HG03575 (cell line): ENCODE results near the gene PTAFR.
A peak's percentile ranks its signal among the peaks of the same experiment; 100 is the strongest.

Experiments
- ATAC-seq: cut with Tn5 transposase; IDR thresholded peaks from one replicate; pipeline ENCODE4 v1.9.1; 2021; ENCODE audit not compliant: unreplicated experiment, insufficient number of reproducible peaks, low FRiP score; ENCODE audit errors: extremely low read depth

Gene PTAFR

GRCh38 chr1:28180306-28181305, 4.1 kb upstream of the PTAFR start:
- no peak for ATAC-seq

- ATAC-seq, result no peak
Observed at GRCh38 chr1:28178690-28179485, 2.4 kb upstream of the PTAFR start.

GRCh38 chr1:28175955-28176485, 470 bp downstream of the PTAFR start:
- no peak for ATAC-seq

- ATAC-seq, result no peak
Observed at GRCh38 chr1:28173980-28174297, 2.6 kb downstream of the PTAFR start.

- no peak for ATAC-seq
Observed at GRCh38 chr1:28173151-28173979, 3.1 kb downstream of the PTAFR start.

DNA sequence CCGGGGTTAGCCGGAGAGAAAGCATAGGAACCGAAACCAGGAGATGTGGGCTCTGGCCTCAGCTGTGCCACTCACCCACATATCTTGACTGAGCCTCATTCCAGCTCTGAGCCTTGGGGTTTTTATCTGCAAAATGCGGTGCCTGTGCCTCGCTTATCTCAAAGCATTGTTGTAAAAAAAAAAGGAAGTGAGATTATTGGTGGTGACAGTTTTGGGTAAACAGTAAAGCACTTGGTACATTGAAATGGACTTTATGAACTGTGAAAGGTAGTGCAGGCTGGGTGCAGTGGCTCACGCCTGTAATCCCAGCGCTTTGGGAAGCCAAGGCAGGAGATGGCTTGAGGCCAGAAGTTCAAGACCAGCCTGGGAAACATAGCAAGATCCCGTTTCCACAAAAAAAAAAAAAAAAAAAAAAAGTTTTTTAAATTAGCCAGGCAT, 3.8 kb downstream of the PTAFR start:
- peak; percentile 31 for ATAC-seq

- ATAC-seq, result no peak
Observed at GRCh38 chr1:28171246-28171645, 5.2 kb downstream of the PTAFR start.

DNA sequence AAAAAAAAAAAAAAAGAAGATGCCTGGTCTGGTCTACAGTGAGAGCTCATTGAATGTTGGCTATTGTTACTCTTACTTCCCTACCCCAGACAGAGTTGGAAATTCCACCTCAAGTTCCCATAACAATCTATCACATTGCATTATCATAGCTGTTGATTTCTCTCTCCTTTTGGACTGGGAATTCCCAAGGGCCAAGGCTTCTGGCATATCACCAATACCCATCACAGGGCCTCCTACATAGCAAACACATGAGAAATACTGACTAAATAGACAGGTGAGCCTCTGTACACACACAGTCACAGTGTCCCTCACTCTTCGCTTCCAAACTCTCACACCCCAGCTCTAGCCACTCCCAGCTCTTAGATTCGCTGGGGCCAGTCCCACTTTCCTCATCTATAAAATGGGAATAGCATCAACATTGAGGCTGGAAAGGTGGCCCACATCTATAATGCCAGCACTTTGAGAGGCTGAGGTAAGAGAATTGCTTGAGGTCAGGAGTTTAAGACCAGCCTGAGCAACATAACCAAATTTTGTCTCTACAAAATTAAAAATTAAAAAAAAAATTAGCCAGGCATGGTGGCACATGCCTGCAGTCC, 6.4 kb downstream of the PTAFR start:
- ATAC-seq, result no peak

DNA sequence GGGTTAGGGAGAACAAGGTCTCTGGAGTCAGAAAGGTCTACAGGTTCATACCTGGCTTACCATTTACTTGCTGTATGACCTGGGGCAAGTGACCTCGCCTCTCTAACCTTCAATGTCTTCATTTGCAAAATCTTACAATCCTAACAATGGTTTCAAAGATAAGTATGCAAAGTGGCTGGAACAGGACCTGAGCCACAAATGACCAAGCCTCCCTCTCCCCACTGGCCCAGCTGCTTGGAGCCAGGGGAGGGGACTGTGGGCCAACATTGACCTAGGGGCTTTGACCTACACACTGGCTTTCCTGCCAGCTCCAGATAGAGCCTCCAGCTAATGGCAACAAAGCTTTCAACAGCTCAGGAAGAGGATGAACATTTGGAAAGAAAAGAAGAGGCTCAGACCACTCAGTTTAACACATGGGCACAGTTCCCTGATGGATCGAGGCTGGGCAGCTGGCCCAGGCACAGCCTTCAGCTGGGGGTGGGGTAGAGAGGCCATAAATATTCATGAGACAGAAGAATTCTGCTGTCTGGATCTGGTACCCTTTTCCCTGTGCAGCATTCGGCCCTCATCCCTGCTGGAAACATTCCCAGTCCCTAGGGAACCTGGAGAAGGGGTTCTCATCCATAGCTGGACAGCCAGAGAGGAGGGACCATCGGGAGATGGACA, 12.9 kb downstream of the PTAFR start:
- ATAC-seq, result no peak

DNA sequence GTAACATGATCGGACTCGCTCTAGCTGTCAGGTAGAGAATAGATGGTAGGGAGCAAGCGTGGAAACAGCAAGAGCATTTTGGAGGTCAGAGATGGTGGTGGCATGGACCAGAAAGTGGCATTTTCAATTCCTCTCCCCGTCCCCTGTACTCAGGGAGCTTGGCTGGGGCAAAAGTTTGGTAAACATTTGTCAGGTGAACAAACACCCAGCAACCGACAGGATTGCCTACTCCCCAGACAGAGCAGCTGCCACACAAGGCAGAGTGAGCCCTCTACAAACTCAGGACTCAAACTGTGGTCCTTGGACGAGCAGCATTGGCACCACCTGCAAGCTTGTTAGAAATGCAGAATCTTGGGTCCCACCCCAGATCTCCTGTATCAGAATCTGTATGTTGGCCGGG, 14.3 kb downstream of the PTAFR start:
- ATAC-seq, result no peak

DNA sequence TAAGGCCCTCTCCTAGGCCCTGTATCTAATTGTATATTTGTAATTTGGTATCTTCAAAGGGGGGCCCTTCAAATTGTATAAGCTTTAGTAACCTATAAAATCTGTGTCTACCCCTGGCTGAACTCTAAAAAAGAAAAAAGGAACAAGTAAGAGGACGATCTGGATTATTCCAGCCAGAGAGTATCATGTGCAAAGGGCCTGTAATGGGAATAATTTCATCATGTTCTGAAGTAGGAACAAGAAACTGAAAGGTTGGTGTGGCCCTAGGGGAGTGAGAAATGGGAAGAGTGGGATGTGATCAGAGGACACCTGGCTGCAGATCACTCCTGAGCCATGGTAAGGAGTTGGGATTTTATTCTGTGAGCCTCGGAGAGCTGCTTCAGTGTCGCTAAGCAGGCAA, 14.7 kb downstream of the PTAFR start:
- ATAC-seq, result no peak

DNA sequence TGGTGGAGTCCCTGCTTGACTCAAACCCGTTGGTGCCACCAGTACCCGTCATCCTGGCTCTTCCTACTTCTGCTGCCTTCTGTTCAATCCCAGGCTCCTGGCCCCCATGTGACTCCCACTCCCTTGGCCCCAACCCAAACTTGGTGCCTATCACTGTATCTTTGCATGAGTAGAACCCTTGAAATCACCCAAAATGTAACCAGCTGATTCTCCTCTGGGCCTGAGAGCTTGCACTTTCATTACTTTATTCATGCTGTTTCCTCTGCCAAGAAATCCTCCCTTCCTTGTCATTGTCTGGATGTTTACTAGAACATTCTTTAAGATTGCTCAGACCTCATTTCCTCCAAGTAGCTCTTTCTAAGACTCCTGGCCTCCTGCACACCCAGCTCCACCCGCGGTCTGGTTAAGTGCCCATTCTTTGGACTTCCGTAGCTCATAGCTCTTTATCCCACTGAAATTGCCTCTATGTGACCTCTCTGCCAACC, 15.7 kb downstream of the PTAFR start:
- ATAC-seq, result no peak

- no peak for ATAC-seq
Observed at GRCh38 chr1:28159680-28160079, 16.8 kb downstream of the PTAFR start.

DNA sequence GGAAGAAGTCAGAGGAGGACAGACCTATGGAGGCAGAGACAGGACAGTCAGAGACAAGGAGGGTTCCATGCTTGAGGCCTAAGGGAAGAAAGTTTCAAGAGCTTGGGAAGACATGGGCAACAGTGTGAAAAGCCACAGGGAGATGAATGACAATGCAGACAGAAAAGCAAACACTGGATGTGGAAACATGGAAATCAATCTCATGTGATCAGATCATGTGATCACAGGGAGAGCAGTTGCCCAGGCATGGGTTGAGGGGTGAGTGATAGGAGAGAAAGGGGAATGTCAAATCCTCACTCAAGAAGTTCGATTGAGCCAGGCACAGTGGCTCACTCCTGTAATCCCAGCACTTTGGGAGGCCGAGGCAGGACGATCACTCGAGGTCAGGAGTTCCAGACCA, 17.2 kb downstream of the PTAFR start:
- no peak for ATAC-seq

GRCh38 chr1:28157894-28158293, 18.6 kb downstream of the PTAFR start:
- no peak for ATAC-seq

DNA sequence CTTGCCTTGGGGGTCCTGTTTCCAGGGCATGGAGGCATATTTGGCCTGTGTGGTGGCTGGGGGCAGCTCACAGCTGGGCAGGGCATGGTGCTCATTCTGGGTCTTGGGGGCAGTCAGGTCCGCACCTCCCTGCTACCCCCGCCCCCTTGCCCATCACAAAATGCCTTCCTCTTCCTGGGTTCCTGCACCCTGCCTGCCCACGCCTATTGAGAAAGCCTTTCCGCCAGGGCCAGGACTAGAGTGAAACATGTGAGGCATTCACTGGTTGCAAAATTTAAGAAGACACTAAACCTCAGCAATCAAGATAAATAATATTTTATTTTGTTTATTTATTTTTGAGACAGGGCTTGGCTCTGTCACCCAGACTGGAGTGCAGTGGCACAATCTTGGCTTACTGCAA, 19.7 kb downstream of the PTAFR start:
- no peak for ATAC-seq

DNA sequence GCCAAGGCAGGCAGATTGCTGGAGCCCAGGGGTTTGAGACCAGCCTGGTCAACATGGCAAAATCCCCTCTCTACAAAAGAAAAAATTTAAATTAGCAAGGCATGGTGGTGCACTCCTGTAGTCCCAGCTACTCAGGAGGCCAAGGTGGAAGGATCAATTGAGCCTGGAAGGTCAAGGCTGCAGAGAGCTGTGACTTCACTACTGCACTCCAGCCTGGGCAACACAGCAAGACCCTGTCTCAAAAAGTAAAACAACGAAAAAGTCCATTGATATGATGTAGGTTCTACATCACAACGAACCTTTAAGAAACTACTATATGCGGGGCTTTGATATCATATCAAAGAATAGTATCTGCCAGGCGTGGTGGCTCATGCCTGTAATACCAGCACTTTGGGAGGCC, 20.9 kb downstream of the PTAFR start:
- no peak for ATAC-seq

- no peak for ATAC-seq
Observed at GRCh38 chr1:28154078-28154594, 22.4 kb downstream of the PTAFR start.
